Left lobe of liver (tissue), 2 donors: ENCODE data around the gene SCYGR3. TPM values are rescaled to one million over a fixed set of nuclear protein-coding genes. Genes with fewer than 3 reads are reported as not detected.
"Not testable (repeated sequence)": the region's sequence is repeated elsewhere in the genome, so short reads cannot be mapped to it uniquely, and the experiment has no call there.

Experiments used
- ATAC-seq: fragments of 200-7000 bp; cut with Tn5 transposase; one replicate; pipeline ENCODE4 v1.9.1; 2020; ENCODE audit warnings: mild to moderate bottlenecking, moderate library complexity
- DNase-seq: peaks from one replicate; pipeline ENCODE4 v3.0.0-alpha.2; 2020; ENCODE audit warnings: low spot score
- total RNA-seq: library from RNA; stranded (reverse); gene quantifications from one replicate; pipeline ENCODE4 v1.2.1, GENCODE V29; 2021
- donor health status: DM: no; HTN: no; CAD: no; lungs with moderate emphysema.
- donor health status: DM: no; HTN: yes; CAD: no.

SCYGR3 gene
- total RNA-seq, 1 donor from 2014 or later, result not detected

DNA sequence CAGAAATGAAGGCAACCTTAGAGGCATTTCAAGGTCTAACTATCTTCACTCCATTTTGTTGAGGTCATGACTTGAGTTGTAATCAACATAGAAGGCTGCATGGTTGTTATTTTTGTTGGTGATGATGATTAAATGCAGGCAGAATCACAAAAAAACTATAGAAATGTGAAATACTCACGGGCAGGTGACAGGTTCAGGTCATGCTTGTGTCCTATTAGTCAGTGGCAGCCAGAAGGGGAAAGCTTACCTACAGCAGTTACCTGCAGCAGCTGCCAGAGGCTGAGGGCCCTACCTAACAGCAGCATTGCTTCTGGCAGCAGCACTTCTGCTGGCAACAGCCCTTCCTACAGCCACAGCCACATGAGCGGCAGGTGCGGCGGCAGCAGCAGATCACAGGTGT lies 394 bp downstream of the SCYGR3 start:
- ATAC-seq (no peak), DNase-seq (no peak)

GRCh38 chr2:227613272-227613660 lies 1.4 kb downstream of the SCYGR3 start:
- no peak for ATAC-seq
- DNase-seq, result no peak

GRCh38 chr2:227612546-227613271 lies 1.9 kb downstream of the SCYGR3 start:
- ATAC-seq (no peak), DNase-seq (no peak)

GRCh38 chr2:227610123-227610522 lies 4.5 kb downstream of the SCYGR3 start:
- peak; percentile 40 for ATAC-seq
- no peak for DNase-seq

- DNase-seq (no peak), ATAC-seq (peak; percentile 25)
Observed at GRCh38 chr2:227608561-227609338, 5.9 kb downstream of the SCYGR3 start.

DNA sequence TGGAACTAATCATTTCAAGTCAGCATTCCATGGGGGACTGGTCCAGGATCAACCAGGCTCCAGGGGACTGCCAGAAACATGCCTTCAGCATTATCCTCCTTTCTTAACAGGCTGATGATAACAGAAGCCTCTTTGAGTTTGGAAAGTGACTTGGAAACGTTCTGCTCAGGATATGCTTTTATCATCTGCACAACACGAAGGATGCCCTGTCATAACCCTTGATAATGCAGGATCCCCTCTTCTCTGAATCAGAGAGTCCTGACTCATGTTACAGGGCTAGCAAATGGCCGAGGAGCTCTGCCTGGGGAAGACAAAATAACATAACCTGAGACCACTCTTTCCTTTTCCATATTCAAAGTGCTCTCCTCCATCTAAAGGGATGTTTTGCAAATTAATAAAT lies 6.7 kb downstream of the SCYGR3 start:
- DNase-seq (no peak), ATAC-seq (peak; percentile 21)

DNA sequence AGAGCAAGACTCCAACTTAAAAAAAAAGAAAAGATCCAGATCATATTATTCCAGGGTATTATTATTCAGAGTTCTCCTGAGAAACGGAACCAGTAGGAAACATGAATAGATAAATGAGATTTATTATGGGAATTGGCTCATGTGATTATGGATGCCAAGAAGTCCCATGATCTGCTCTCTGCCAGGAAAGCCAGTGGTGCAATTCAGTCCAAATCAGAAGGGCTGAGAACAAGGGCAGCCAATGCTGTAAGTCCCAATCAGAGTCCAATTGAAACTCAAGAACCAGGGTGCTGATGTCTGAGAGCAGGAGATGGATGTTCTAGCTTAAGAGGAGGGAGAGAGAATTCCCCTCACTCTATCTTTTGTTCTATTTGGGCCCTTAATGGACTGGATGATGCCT lies 8.2 kb downstream of the SCYGR3 start:
- ATAC-seq, result peak; percentile 86

DNA sequence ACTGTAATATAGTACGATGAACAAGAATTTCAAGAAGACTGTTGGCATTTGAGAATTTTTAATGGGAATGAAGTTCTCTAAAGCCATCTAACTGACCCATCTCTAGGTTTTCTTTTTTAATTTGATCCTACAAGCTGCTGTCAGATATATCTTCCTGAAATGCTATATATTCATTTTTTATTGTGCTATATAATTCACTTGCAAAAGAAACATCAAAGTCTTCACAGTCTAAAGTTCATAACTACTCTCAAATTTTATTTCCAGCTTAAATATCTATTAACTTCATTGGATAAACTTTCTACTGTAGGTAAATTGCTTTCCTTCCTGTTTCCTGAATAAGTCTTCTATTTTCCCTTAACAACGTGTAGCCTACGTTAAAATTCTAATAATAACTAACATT lies 12.3 kb downstream of the SCYGR3 start:
- DNase-seq (no peak), ATAC-seq (no peak)

More for the DNA sequence above, 8.2 kb downstream of the SCYGR3 start:
- DNase-seq, result peak; percentile 51

DNA sequence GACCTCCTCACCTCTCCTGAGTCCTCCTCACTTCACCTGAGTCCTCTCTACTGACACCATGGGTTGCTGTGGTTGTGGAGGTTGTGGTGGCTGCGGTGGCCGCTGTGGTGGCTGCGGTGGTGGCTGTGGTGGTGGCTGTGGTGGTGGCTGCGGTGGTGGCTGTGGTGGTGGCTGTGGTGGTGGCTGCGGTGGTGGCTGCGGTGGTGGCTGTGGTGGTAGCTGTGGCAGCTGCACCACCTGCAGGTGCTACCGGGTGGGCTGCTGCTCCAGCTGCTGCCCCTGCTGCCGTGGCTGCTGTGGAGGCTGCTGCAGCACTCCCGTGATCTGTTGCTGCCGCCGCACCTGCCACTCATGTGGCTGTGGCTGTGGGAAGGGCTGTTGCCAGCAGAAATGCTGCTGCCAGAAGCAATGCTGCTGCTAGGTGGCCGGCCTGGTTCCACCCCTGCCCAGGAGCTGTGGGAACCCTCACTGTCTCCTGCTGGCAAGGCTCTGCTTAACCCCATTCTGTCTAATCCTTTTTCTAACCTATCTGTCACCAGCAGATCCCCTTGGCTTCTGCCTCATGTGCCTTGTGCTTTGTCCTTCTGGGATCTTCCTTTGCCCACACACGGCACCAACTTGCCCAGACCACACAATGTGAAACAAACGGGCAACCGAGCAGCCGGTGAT lies 15.7 kb downstream of the SCYGR3 start, which contains the start of gene SCYGR2:
Gene SCYGR2, plus strand, starts transcription at position 59 of the 669 bp plus-strand sequence. Its CDS starts 0 bp downstream, at position 59.
- not testable (repeated sequence) for DNase-seq, ATAC-seq

DNA sequence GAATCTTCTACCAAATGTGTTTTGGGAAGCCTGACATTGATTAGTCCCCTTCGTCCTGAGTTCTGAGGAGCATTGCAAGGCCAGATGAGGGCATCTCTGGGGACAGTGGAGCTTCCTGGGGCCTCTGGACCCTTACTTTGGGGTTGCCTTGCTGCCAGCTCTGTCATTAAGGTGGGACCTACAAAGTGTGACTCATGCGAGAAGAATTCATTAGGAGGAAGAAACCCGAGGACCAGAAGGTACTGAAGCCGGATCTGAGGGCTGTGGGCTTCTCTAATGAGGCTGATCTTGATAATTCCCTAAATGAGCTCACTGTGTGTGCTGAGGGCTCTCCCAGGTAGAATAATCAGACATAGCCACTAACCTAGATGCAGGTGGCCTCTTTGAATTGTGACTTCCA lies 16.6 kb downstream of the SCYGR3 start:
- no peak for ATAC-seq
- DNase-seq, result no peak

GRCh38 chr2:227597036-227597435 lies 17.6 kb downstream of the SCYGR3 start:
- DNase-seq (no peak), ATAC-seq (no peak)

DNA sequence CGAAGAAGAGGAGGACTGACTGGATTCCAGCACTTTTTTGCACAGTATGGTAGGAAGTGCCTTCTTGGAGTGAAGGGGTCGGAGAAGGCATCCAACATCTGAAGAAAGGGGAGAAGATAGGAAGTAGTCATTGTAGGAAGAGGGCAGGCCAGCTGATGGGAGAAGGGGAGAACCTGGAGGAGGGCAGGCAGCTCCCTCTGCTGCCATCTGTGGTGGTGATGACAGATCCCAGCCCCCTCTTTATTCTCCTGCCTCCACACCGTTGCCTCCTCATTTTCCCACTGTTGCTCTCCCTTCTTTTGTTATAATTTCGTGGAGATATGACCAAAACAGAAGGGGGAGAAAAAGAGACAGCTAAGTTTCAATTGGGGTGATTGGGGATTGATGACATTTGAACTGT lies 18.8 kb downstream of the SCYGR3 start:
- DNase-seq (no peak), ATAC-seq (no peak)

DNA sequence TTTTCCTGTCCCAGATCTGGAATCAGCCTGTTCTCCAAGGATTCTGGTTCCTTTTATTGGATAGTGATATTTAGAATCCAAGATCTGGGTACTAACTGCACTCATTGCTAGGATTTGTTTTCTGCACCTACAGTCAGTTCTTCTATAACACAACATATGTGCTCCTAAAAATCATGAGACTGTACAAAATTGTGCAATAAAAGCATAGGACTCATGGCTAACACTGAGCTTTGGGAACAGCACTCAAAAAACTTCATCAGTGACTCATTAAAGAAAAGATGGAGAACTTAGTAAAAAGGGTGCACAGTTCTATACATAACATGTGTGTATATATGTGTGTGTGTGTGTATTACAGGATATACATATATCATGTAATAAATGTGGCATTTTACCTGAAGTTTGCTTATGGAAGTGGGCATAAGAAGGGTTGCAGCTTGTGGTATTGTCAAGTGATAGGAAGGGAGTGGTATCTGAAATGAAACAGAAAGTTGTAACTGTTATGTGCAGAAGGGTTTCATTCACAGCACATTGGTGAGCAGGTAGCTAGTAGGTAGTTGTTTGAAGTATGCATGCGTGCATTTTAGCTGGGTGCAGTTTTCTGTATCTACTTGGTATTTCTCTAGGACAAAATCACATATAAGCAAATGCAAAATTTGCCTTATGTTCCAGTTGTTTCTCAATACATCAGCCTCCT lies 21.8 kb downstream of the SCYGR3 start:
- ATAC-seq, result no peak

DNA sequence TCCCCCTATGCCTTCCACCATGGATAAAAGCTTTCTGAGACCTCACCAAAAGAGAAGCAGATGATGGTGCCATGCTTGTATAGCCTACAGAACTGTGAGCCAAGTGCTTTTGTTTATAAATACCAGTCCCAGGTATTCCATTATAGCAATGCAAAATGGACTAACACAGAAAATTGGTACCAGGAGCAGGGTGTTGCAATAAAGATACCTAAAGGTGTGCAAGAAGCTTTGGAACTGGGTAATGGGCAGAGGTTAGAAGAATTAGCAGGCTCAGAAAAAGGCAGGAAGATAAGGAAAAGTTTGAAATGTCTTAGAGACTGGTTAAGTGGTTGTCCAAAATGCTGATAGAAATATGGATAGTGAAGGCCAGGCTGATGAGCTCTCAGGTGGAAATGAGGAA lies 32.3 kb downstream of the SCYGR3 start:
- DNase-seq (no peak), ATAC-seq (no peak)

More for the DNA sequence above, 21.8 kb downstream of the SCYGR3 start:
- DNase-seq, result no peak

DNA sequence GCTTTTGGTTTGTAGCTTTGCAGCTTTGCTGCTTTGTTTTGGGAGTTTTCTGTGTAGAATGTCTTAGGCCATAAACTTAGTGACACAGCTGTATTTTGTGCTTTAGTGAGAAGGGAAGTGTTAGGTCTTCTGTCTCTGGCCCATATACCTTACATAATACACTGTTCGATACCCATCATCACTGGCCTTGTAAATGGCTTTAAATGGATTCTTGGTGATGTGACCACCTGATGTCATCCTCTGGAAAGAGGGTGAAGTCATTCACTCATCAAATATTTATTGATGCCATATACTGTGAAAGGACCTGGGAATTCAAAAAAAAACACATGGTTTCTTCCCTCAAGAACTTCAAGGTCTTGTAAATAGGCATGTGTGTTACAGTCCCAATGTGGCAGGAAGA lies 34.8 kb downstream of the SCYGR3 start:
- ATAC-seq, result no peak
- no peak for DNase-seq

- DNase-seq (no peak), ATAC-seq (peak; percentile 38)
Observed at GRCh38 chr2:227578642-227579041, 36.0 kb downstream of the SCYGR3 start.

DNA sequence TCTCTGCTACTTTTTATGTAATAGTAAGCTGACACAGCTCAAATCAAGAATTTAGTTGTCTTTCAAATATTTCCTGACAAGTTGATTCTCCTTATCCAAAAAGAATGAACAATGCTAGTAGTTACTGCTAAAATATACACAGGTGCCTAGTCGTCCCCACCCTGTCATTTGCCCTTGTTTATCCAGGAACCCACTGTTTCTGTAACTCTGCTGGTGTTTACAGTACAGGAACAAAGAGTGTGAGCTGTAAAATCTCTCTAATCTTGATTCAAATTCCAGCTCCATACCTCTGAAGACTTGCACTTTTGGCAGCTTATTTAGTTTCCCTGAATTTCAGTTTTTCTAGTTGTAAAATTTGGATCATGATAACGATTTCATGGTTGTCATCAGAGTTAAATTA lies 37.1 kb downstream of the SCYGR3 start:
- no peak for DNase-seq

GRCh38 chr2:227576812-227577211 lies 37.8 kb downstream of the SCYGR3 start:
- ATAC-seq, result no peak
- no peak for DNase-seq

More for the DNA sequence above, 37.1 kb downstream of the SCYGR3 start:
- no peak for ATAC-seq

GRCh38 chr2:227576110-227576509 lies 38.5 kb downstream of the SCYGR3 start:
- no peak for ATAC-seq
- no peak for DNase-seq

DNA sequence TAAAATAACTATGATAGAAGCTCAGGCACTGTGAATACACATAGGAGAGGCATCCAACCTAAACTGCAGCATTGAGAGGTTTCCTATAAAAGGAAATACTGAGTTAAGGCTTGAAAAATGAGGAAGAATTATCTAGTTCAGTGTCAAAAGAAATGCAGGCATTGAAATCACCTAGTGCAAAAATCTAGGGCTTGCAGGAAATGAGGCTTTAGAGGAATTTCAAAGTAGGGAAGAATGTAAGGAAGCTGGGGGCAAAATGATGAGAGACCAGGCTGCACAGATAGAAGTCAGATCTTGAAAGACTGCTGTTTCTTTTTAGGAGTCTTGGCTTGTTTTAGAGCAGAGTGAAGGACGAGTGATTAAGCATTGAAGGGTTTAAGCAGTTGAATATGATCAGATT lies 44.0 kb downstream of the SCYGR3 start:
- DNase-seq (no peak), ATAC-seq (no peak)

- no peak for DNase-seq
- no peak for ATAC-seq
Observed at GRCh38 chr2:227568852-227569169, 45.8 kb downstream of the SCYGR3 start.
